GM19351 (cell line): ENCODE measurements around the gene THG1L.

Experiments
- ATAC-seq: cut with Tn5 transposase; IDR thresholded peaks from one replicate; pipeline ENCODE4 v1.9.1; 2021; ENCODE audit warnings: mild to moderate bottlenecking, moderate library complexity; ENCODE audit not compliant: unreplicated experiment

The THG1L gene

DNA sequence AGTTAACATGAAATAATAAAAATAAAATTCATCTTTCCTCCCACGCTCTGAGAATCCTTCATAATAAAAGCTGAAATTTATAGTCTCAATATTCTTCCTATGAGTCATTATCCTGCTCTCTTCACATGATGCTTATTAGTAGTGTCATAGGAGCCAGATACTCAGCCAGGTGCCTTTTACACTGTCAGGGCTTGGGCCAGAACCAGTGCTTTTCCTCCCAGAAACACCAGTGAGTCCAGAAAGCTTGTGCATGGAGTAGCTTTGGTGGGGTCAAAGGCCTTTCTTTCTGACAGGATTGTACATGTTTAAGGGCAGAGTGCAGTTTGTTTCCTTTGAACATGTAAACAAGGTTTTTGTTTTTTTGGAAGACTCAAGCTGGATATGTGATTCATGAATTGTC, 19.1 kb downstream of the THG1L start:
- ATAC-seq: no peak

DNA sequence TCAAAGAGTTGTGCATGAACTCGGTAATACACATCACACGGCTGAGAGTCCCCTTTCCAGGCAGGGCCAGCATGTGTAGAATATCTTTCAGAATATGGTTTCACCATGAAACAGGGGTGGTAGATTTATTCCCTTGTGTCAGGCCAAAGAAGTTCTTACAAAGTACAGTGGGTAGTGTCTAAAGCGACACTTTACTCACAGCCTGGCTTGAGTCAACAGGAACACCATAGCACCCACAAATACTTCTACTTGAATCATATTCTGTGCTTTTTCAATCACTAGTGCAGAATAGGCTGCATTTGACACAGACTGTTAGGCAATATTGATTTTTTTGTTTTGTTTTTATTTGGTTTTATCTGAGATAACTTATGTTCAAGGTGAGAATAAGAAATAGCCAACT, 24.9 kb downstream of the THG1L start:
- ATAC-seq: no peak

GRCh38 chr5:157758706-157759105, 27.5 kb downstream of the THG1L start:
- no peak for ATAC-seq

- peak; percentile 87 for ATAC-seq
Measured at GRCh38 chr5:157761690-157762621, 30.7 kb downstream of the THG1L start.

GRCh38 chr5:157764531-157764930, 33.3 kb downstream of the THG1L start:
- no peak for ATAC-seq

DNA sequence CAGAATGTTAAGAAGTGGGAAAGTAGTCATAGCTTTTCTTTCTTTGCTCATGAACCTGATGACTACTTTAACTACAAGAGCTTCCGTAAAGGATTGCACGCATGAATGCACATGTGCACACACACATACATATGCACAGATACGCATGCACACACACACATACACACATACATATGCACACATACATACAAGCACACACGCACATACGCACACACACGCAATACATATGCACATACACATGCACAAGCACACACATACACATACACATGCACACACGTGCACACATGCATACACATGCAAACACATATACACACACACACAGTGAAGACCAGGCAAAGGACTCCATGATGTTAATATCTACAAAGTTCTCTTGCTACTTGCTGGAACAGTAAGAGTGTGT, 35.2 kb downstream of the THG1L start:
- ATAC-seq: no peak

DNA sequence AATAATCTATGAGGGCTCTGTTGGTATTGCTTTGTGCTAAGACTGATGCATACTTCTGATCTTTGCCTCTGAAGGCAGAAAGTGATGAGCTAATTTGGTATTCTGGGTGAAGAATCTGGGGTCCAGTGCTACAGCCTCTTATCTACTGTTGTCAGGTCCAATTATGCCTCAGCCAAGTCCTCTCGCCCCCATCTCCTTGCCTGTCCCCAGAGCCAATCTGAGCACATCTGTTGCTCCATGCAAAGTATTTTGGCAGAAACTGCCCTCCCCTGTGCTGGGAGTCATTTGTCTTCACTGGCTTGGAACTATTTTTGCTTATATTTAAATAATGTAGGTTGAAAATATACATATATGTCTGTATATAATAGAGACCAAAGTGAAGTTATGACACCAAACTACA, 35.7 kb downstream of the THG1L start:
- ATAC-seq: no peak

DNA sequence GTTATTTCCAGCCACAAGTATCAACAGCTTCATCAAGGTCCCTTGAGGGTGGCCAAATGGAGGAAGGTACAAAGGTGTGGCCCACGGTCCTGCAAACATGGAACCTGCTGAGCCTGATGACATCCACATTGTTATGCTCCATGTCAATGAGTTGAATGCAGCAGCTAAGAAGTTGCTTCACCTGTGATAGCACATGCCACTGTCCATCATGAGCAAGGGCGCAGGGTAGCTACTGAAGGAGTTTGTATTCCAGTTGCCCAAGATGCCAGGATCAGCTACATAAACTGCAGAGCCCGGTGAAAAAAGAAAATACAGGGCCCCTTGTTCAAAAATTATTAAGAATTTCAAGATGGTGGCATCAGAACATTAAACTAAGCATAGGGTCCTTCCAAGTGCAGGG, 36.5 kb downstream of the THG1L start:
- ATAC-seq: no peak

- no peak for ATAC-seq
Measured at GRCh38 chr5:157770665-157771064, 39.4 kb downstream of the THG1L start.

- ATAC-seq: no peak
Measured at GRCh38 chr5:157772127-157772526, 40.9 kb downstream of the THG1L start.

- ATAC-seq: no peak
Measured at GRCh38 chr5:157778121-157778805, 47.0 kb downstream of the THG1L start.

DNA sequence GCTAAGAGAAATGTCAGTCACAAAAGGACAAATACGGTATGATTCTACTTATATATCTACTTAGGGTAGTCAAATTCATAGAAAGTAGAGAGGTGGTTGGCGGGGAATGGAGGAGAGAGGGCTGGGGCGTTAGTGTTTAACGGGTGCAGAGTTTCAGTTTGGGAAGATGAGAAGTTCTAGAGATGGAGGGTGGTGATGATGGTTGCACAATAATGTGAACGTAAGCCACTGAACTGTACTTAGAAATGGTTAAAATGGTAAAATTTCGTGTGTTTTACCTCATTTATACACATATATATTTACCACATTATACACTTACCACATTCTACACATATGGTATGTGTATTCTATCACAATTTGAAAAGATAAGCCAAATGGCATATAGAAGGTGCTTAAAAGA, 48.0 kb downstream of the THG1L start:
- ATAC-seq: no peak

DNA sequence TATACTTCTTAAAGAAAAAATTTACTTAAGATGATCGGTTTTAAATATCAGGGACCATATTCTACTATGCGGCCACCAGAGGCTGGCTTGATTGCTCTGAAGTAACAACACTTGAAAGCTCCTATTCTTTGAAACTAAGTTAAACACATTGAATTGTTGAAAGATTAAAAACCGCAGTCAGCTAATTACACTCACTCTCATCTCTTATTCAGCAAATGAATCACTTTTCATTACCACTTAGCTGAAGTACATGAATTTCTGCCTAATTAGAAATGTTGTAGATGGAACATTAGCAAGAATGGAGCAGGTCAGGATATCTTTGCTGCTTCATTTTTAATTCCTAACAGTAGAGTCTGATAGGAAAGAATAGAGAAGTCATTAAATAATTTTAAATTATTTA, 54.6 kb downstream of the THG1L start:
- ATAC-seq: no peak
